OCI-LY7 (cell line): ENCODE data around the gene ZGPAT. TPM values are rescaled to one million over a fixed set of nuclear protein-coding genes. Genes with fewer than 3 reads are reported as not detected.

Experiments
- BruUV-seq: library from RNA; stranded (reverse); fragments of 400-500 nt; replicated peaks from 2 replicates; lab custom pipeline; 2021; lab: Mats Ljungman, UMichigan
- CTCF ChIA-PET: fragments of 300-600 bp; sonication (Branson Sonifier 250); formaldehyde crosslinking; loops from one replicate; lab custom pipeline; 2022; ENCODE audit warnings: antibody characterized with exemption; ENCODE audit not compliant: unreplicated experiment; lab: Charles Lee
- POLR2A ChIA-PET: fragments of 300-600 bp; sonication (Branson Sonifier 250); formaldehyde crosslinking; loops from one replicate; lab custom pipeline; 2022; ENCODE audit warnings: antibody characterized with exemption; lab: Charles Lee
- DNase-seq: peaks from one replicate; pipeline ENCODE4 v3.0.0-alpha.2; 2015; ENCODE audit warnings: low spot score
- H2AFZ ChIP-seq: fragments of 200-600 bp; sonication (generic), shearing (Covaris generic); 2 replicates; pipeline ENCODE4 v1.6.1; 2014; ENCODE audit warnings: mild to moderate bottlenecking, antibody characterized with exemption, low read length, moderate library complexity
- H3K27ac ChIP-seq: fragments of 200-600 bp; sonication (generic); 2 replicates; pipeline ENCODE4 v1.5.1; 2014; ENCODE audit warnings: mixed run types, low read depth, mild to moderate bottlenecking, moderate library complexity, low read length, inconsistent platforms; ENCODE audit not compliant: poor library complexity, severe bottlenecking
- H3K36me3 ChIP-seq: fragments of 200-600 bp; sonication (generic); 2 replicates; pipeline ENCODE4 v1.6.1; 2014; ENCODE audit warnings: mild to moderate bottlenecking, antibody characterized with exemption, low read length, moderate library complexity, mixed read lengths; ENCODE audit not compliant: insufficient read depth
- H3K4me1 ChIP-seq: fragments of 200-600 bp; sonication (generic); 2 replicates; pipeline ENCODE4 v1.5.1; 2014; ENCODE audit warnings: mild to moderate bottlenecking, low read length; ENCODE audit not compliant: insufficient read depth, poor library complexity, severe bottlenecking
- H3K4me2 ChIP-seq: fragments of 200-600 bp; sonication (generic); 2 replicates; pipeline ENCODE4 v1.6.1; 2014; ENCODE audit warnings: mild to moderate bottlenecking, low read length
- H3K4me3 ChIP-seq: fragments of 200-600 bp; sonication (generic); 2 replicates; pipeline ENCODE4 v1.5.1; 2014; ENCODE audit warnings: mild to moderate bottlenecking, low read depth, low read length; ENCODE audit not compliant: poor library complexity, severe bottlenecking
- H3K79me2 ChIP-seq: fragments of 200-600 bp; sonication (generic); 2 replicates; pipeline ENCODE4 v1.6.1; 2016; ENCODE audit warnings: low read depth, mild to moderate bottlenecking, low read length, moderate library complexity, mixed read lengths; ENCODE audit not compliant: insufficient read depth
- H3K9me2 ChIP-seq: fragments of 200-600 bp; sonication (generic); 2 replicates; pipeline ENCODE4 v1.6.1; 2016; ENCODE audit warnings: mild to moderate bottlenecking, low read length, mixed read lengths; ENCODE audit not compliant: insufficient read depth
- H3K9me3 ChIP-seq: fragments of 200-600 bp; sonication (generic); 2 replicates; pipeline ENCODE4 v1.6.1; 2014; ENCODE audit warnings: mild to moderate bottlenecking, mixed run types, low read length, mixed read lengths
- H4K20me1 ChIP-seq: fragments of 200-600 bp; sonication (generic); 2 replicates; pipeline ENCODE4 v1.6.1; 2014; ENCODE audit warnings: mild to moderate bottlenecking, antibody characterized with exemption, low read length, moderate library complexity, mixed read lengths; ENCODE audit not compliant: insufficient read depth
- EZH2phosphoT487 ChIP-seq: fragments of 200-600 bp; sonication (generic); IDR thresholded peaks from 2 replicates; pipeline ENCODE4 v1.6.1; 2018; ENCODE audit warnings: low read depth, borderline replicate concordance, mild to moderate bottlenecking, mixed run types, antibody characterized with exemption, low read length, moderate library complexity, mixed read lengths
- intact Hi-C: fragments of 100-400 bp; cut with micrococcal nuclease; formaldehyde crosslinking; loops from one replicate; pipeline ENCODE4 v1.10.0; 2022; ENCODE audit not compliant: unreplicated experiment
- total RNA-seq, 2 experiments: library from RNA; depleted of rRNA in 1 of 2; stranded (reverse); fragments of >200 nt in 1 of 2; shearing (Covaris generic) in 1 of 2; gene quantifications; 2 replicates each; pipeline ENCODE4 v1.2.3, GENCODE V29; 2014 to 2022
- TF ChIP-seq, protein P1 (sequence below): fragments of 200-600 bp; sonication (generic); conservative IDR thresholded peaks from 2 replicates; pipeline ENCODE4 v1.5.1; 2014; ENCODE audit warnings: mild to moderate bottlenecking, antibody characterized with exemption, low read length, moderate library complexity, mixed read lengths

ZGPAT gene
- total RNA-seq, 2 experiments from 2014 or later: 43.9 to 55.4 TPM

DNA sequence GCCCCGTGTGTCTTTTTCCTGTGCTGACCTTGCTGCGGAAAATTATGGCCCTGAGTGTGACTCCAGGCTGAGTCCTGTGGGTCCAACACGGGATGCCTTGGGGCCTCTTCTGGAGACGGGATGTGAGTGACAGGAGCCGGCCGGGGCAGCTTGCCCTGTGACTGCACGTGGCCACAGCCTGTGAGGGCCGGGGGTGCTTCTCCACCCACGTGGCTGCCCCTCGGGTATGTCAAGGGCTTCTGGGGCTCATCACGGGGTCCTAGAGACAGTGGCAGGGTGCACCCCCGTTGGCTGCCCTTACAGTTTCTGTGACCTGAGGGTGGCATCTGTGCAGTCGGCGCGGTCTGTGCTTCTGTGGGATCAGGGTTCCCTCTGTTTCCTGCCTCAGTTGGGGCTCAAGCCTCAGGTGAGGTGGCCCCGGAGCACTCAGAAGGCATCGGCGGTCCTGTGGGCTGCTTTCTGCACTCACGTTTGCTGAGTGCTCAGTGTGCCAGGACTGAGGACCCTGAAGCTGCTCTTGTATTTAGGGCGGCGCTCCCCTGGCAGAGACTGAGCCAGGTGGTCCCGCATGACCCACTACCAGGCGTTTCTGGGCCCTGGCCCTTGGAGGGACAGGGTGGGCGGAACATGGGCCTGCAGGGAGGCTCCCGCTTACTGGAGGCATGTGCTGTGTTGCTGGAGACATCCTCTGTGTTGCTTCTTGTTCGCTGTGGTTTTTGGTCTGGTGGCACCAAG, 44.3 kb upstream of the ZGPAT start:
- CTCF ChIA-PET: interaction anchor here (0.7 kb wide), 1 partner anchor 204 kb away, joined by 3 read pairs; no protein-coding TSS in a partner anchor
- BruUV-seq: no TSS peak
- intact Hi-C loops: no loop called here

DNA sequence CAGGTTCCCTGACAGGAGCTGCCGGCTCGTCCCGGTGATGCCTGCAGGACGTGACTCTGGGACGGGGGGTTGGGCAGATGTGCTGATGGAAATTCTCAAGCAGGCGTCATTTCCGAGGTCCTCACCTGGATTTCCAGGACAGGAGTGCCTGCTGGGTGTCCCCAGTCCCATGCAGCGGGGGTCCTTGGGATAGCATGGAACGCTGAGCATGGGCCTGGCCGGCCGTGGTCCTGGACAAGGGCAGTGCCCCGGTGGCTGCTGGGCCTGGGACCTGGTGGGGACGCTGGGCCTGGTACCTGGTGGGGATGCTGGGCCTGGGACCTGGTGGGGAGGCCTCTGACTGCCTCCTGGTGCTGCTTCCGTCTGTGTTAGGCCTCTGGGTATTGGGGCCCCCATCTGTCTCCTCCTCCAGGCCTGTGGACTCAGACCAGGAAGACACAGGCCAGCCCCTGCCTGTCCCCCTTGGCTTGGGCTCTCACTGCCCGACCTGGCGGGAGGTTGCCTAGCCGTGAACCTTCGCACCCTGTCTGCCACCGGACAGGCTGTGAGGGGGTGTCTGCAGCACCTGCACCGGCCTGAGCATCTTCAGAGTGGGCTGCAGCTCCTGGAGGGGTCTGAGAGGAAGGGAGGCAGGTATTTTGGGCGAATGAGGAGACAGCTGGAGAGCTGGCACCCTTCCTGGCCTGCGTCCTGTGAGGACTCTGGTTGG, 43.5 kb upstream of the ZGPAT start:
- Histone ChIP-seq H3K9me2 (no peaks in the 10 kb centered on the region), H3K79me2 (peaks cover 5% of the 10 kb centered on the region; the same call in 1 of the 2 replicates), H4K20me1 (no peaks in the 10 kb centered on the region), H3K4me2 (no peak overlapping the region), H3K4me3 (no peak overlapping the region), H3K36me3 (peaks cover 63% of the 10 kb centered on the region), H3K9me3 (no peaks in the 10 kb centered on the region), H3K27ac (no peak overlapping the region), H2AFZ (no peak overlapping the region), H3K4me1 (peaks cover 3% of the 10 kb centered on the region)
- TF ChIP-seq EZH2phosphoT487: no peak
- TF ChIP-seq, protein P1, sequence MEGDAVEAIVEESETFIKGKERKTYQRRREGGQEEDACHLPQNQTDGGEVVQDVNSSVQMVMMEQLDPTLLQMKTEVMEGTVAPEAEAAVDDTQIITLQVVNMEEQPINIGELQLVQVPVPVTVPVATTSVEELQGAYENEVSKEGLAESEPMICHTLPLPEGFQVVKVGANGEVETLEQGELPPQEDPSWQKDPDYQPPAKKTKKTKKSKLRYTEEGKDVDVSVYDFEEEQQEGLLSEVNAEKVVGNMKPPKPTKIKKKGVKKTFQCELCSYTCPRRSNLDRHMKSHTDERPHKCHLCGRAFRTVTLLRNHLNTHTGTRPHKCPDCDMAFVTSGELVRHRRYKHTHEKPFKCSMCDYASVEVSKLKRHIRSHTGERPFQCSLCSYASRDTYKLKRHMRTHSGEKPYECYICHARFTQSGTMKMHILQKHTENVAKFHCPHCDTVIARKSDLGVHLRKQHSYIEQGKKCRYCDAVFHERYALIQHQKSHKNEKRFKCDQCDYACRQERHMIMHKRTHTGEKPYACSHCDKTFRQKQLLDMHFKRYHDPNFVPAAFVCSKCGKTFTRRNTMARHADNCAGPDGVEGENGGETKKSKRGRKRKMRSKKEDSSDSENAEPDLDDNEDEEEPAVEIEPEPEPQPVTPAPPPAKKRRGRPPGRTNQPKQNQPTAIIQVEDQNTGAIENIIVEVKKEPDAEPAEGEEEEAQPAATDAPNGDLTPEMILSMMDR: no peak
- ChIA-PET CTCF (interaction anchor here (0.7 kb wide), 1 partner anchor 203 kb away, joined by 3 read pairs; no protein-coding TSS in a partner anchor), POLR2A (no interaction called here)
- no TSS peak for BruUV-seq
- intact Hi-C loops: no loop called here
- no peak for DNase-seq

More for the DNA sequence above, 44.3 kb upstream of the ZGPAT start:
- Histone ChIP-seq H3K4me3 (no peak overlapping the region), H3K4me1 (peaks cover 5% of the 10 kb centered on the region), H2AFZ (no peak overlapping the region), H3K79me2 (peaks cover 13% of the 10 kb centered on the region; the same call in 1 of the 2 replicates), H3K9me2 (no peaks in the 10 kb centered on the region), H3K4me2 (no peak overlapping the region), H3K27ac (no peak overlapping the region), H3K9me3 (no peaks in the 10 kb centered on the region), H3K36me3 (peaks cover 55% of the 10 kb centered on the region), H4K20me1 (no peaks in the 10 kb centered on the region)
- DNase-seq: no peak
- no peak for TF ChIP-seq EZH2phosphoT487
- TF ChIP-seq, protein P1: no peak
- POLR2A ChIA-PET: no interaction called here
